ENCODE measurements around the gene ATE1. TPM values are rescaled to one million over a fixed set of nuclear protein-coding genes. Genes with fewer than 3 reads are reported as not detected.

The ATE1 gene
- total RNA-seq, 1 donor from 2014 or later: 24.2 TPM

DNA sequence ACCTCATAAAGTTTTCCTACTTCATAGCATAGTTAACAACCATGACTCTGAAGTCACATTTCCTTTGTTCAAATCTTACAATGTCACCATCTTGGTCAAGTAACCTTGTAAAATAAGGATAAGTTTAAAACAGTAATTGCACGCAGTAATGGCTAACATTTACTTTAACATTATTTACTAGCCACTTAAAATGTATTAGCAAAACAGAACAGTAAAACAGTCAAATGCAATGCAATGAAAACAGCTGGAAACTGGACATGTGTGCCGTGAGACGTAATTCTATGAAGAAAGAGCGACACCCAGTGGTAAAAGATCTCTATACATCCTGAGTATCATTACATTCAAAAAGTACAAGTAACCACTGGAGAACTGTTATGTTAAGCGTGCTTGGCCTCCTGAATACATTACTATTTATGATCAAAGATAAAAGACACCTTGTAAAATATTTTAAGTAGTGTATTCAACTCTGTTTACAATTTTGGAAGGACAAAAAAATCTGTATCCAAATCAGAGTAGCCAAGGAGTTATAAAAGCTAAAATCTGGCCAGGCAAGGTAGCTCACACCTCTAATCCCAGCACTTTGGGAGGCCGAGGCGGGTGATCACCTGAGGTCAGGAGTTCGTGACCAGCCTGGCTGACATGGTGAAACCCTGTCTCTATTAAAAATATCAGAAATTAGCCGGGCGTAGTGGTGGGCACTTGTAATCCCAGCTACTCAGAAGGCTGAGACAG is 27.2 kb downstream of the ATE1 start:
- no peak overlapping the region for H3K4me3 Mint-ChIP-seq (ENCODE audit: unreplicated experiment)
- H3K4me1 Mint-ChIP-seq (ENCODE audit: low read depth): peaks cover 4% of the 10 kb centered on the region
- TF ChIP-seq CTCF (IDR thresholded peaks at IDR 0.05): peak; percentile 93
- no peaks in the 10 kb centered on the region for H3K9me3 Mint-ChIP-seq (ENCODE audit: low read depth)
- DNase-seq (ENCODE audit: low spot score): no peak
- peaks cover 13% of the 10 kb centered on the region for H3K36me3 Mint-ChIP-seq (ENCODE audit: low read depth)
- no peaks in the 10 kb centered on the region for H3K27me3 Mint-ChIP-seq (ENCODE audit: low read depth)
- H3K27ac Mint-ChIP-seq (ENCODE audit: unreplicated experiment): peak overlapping the region; percentile 65

DNA sequence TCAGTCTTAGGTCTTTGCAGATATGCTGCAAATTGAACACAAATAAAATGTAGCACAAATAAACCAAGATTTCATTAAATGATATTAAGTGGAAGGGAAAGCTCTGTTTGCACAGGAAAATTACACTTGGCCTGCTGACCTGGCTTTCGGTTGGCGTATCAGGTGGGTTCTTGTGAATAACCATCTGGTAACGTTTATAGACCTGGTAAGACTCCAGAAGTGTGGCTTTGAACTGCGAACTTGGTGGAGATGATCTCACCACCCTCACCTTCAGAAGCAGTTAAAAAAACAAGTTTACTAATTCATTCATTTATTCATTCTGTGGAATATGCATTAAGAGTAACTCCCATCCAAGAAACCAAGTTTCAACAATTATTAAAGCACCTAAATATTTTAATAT is 28.1 kb downstream of the ATE1 start:
- DNase-seq (ENCODE audit: low spot score): no peak
- Mint-ChIP-seq H3K9me3 (ENCODE audit: low read depth) (no peaks in the 10 kb centered on the region), H3K27ac (ENCODE audit: unreplicated experiment) (no peak overlapping the region), H3K36me3 (ENCODE audit: low read depth) (peaks cover 13% of the 10 kb centered on the region), H3K4me1 (ENCODE audit: low read depth) (peaks cover 4% of the 10 kb centered on the region), H3K4me3 (ENCODE audit: unreplicated experiment) (no peak overlapping the region), H3K27me3 (ENCODE audit: low read depth) (no peaks in the 10 kb centered on the region)
- no peak for TF ChIP-seq CTCF (IDR thresholded peaks at IDR 0.05)

DNA sequence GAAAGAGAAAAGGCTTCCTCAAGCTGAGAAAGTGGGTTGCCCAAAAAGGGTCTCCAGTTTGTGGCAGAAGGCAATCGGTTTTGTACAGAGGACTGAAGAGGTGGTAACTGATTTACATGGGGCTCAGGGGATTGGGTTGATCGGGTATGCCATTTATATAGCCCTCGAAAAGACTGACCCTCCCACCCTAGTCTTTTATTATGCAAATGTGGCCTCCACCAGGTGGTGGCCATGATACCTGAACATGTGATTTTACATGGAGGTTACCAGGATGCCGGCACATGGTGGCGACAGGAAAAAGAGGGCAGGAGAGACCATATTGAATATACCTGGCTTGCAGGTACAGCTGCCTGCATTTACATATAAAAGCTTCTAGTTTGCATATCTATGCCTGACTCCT is 36.7 kb downstream of the ATE1 start:
- Mint-ChIP-seq H3K27me3 (ENCODE audit: low read depth) (no peaks in the 10 kb centered on the region), H3K4me3 (ENCODE audit: unreplicated experiment) (no peak overlapping the region), H3K27ac (ENCODE audit: unreplicated experiment) (no peak overlapping the region), H3K4me1 (ENCODE audit: low read depth) (peaks cover 3% of the 10 kb centered on the region), H3K9me3 (ENCODE audit: low read depth) (no peaks in the 10 kb centered on the region), H3K36me3 (ENCODE audit: low read depth) (peaks cover 3% of the 10 kb centered on the region)
- DNase-seq (ENCODE audit: low spot score): no peak
- TF ChIP-seq CTCF (IDR thresholded peaks at IDR 0.05): no peak

DNA sequence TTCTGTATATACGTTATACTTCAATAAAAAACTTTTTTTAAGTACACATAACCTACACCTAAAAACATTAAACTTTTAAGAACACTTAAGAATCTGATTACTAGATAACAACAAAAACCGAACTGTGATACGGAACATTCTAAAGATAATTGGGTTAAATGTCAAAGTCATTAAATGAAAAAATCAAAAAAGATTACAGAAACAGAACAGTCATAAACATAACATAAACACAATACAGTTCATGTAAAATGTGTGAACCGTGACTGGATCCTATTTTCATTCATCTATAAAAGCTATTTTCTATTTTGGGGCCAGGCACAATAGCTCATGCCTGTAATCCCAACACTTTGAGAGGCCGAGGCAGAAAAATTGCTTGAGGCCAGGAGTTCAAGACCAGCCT is 38.6 kb downstream of the ATE1 start:
- no peak for DNase-seq (ENCODE audit: low spot score)
- Mint-ChIP-seq H3K4me1 (ENCODE audit: low read depth) (peaks cover 3% of the 10 kb centered on the region), H3K4me3 (ENCODE audit: unreplicated experiment) (no peak overlapping the region), H3K27me3 (ENCODE audit: low read depth) (no peaks in the 10 kb centered on the region), H3K36me3 (ENCODE audit: low read depth) (peaks cover 3% of the 10 kb centered on the region), H3K27ac (ENCODE audit: unreplicated experiment) (no peak overlapping the region), H3K9me3 (ENCODE audit: low read depth) (no peaks in the 10 kb centered on the region)
- no peak for TF ChIP-seq CTCF (IDR thresholded peaks at IDR 0.05)

GRCh38 chr10:121886997-121887622 is 40.7 kb downstream of the ATE1 start:
- Mint-ChIP-seq H3K27me3 (ENCODE audit: low read depth) (no peaks in the 10 kb centered on the region), H3K9me3 (ENCODE audit: low read depth) (no peaks in the 10 kb centered on the region), H3K4me3 (ENCODE audit: unreplicated experiment) (no peak overlapping the region), H3K27ac (ENCODE audit: unreplicated experiment) (no peak overlapping the region), H3K4me1 (ENCODE audit: low read depth) (peaks cover 3% of the 10 kb centered on the region), H3K36me3 (ENCODE audit: low read depth) (peaks cover 3% of the 10 kb centered on the region)
- TF ChIP-seq CTCF (IDR thresholded peaks at IDR 0.05): peak; percentile 92
- DNase-seq (ENCODE audit: low spot score): no peak

Measured in chondrocyte (in vitro differentiated cells).